HG03175 (cell line): ENCODE data around the gene CRKL.

Experiments used
- ATAC-seq: cut with Tn5 transposase; IDR thresholded peaks from one replicate; pipeline ENCODE4 v1.9.1; 2021; ENCODE audit warnings: mild to moderate bottlenecking, moderate library complexity; ENCODE audit not compliant: unreplicated experiment

CRKL gene

DNA sequence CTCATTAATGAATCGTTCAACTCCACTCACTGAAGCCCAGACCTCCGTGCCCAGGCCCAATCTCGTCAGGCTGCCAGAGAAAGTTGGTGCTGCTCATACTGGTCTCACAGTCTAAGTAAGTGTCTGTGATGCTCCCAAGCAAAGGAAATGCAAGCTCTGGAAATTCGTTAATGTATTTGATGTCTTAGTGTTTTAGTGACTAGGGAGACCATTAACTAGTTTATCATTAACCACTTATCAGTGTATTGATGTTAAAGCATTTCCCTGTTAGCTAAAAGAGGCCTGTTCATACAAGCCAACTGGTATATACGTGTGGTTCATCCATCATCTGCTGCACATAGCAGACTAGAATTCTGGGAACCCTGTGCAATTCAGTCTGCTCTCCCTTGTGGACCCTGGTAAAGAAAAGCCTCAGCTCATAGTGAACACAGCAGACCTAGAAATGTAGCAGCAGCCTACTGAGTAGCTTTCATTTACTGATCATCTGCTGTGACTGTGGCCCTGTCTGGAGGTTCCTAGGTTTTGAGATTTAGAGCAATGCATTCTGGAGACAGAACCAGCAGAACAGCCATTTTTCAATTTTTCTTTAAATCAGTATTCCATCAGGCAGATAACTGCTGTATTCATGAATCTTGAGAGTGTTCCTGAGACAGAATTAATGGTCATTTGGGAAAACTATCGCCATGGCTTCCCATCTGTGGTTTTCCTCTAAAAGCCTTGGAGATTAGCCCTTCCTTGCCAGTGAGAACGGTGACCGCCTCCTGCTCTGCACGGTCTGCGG, 34.1 kb downstream of the CRKL start:
- ATAC-seq = no peak

DNA sequence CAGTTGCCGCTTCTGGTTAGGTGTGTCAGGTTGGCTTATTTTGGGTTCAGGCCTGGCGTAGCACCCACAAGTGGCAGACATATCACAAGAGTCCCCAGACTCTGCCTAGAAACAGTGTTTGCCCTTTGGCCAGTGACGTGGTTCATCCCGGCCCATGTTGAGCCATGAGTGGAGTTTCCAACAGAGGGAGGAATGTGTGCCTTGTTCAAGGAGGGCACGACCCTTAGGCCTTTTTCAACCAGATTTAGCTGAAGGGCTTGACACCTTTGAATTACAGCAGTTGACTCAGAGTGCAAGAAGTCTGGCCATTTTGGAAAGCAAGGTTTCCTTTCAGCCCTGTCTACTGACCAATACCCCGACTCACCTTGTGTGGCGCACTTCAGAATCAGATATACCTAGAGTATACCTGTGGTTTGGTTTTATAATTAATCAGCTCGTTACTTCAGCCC, 34.7 kb downstream of the CRKL start:
- no peak for ATAC-seq

DNA sequence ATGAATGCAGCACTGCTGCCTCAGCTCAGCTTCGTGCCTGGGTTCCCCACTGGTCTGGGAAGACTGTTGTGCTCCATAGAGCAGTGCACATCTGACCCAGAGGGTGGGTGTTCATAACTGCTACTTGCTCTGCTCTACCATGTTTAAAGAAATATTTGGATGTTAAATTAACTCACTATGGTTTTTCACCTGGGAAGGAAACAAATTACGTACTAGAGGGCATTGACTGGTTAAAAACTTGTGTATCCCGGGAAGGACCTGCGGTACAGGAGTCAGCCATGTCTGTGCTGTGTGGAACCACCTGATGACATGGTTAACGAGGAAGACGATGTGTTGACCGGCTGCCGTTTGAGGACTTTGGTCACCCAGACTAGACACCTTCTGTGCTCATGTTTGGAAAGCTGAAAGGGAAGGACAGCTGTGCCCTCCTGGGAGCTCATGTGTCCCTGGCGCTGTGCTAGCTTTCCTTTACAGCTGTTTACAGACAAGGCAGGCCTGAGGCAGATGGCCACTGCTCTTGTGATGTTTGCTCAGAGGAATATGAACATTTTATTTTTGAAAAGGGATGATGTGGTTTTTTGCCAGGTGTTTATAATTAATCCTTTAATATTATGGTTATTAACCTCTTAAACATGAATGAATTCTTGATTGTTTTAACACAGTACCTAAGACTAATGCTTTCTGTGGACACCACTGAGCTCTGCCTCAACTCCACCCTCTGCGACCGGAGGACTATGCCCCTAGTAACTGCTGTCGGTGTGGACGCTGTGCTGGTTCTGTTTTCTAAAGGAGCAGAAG, 35.5 kb downstream of the CRKL start:
- ATAC-seq = no peak

DNA sequence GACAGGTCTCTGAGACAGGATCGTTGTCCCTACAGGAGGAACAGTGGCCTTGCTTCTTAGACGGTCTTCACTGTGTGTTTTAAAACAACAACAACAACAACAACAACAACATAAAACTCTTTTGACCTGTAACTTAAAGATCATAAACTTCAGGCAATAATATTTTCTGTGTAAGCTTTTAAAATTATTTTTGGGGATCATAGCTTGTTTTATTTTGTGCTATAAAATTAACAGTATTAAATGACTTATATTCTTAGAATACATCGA, 36.1 kb downstream of the CRKL start:
- no peak for ATAC-seq

DNA sequence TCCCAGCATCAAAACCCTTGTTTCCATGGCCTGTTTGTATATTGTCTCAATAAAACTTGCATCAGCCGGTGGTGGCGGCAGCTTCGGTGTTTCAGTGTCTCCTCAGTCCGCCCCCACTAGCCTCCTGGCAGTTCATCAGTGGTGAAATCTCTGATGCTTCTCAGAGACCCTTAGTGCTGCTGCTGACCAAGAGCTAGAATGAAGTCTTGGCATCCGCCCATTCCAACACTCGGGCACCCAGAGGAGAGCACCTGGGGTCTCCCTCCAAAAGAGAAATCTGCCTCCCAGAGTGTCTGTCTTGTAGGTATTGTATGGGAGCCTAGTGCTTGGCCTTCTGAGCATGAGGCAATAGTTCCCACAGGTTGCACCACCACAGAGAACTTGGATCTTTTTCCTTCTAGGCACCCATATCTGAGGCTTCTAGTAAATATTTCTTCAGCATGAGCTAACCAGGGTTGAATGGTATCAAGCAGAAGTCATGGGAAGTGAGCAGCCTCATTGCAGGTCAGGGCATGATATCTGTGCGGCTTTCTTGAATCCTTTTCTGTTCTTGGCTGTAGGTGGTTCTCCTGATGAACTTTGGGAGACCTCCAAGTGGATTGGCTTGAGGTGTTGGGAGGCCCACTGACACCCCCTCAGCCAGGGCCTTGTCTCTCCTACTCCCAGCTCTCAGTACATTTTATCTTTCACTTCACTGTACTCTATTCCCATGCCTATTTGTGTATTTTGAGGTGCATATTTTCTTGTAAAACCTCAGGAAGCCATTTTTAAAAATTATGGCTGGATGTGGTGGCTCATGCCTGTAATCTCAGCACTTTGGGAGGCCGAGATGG, 36.7 kb downstream of the CRKL start:
- ATAC-seq = no peak

DNA sequence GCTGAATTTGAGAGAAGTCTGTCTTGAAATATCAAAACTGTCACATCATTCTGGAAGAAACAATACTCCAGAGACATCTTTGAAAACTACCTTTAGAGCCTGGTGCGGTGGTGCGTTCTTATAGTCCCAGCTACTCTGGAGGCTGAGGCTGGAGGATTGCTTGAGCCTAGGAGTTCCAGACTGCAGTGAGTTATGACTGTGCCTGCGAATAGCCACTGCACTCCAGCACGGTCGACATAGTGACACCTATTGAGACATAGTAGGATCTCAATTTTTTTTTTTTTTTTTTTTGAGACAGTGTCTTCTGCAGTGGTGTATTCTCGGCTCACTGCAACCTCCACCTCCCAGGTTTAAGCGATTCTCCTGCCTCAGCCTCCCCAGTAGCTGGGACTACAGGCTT, 38.3 kb downstream of the CRKL start:
- ATAC-seq = no peak

DNA sequence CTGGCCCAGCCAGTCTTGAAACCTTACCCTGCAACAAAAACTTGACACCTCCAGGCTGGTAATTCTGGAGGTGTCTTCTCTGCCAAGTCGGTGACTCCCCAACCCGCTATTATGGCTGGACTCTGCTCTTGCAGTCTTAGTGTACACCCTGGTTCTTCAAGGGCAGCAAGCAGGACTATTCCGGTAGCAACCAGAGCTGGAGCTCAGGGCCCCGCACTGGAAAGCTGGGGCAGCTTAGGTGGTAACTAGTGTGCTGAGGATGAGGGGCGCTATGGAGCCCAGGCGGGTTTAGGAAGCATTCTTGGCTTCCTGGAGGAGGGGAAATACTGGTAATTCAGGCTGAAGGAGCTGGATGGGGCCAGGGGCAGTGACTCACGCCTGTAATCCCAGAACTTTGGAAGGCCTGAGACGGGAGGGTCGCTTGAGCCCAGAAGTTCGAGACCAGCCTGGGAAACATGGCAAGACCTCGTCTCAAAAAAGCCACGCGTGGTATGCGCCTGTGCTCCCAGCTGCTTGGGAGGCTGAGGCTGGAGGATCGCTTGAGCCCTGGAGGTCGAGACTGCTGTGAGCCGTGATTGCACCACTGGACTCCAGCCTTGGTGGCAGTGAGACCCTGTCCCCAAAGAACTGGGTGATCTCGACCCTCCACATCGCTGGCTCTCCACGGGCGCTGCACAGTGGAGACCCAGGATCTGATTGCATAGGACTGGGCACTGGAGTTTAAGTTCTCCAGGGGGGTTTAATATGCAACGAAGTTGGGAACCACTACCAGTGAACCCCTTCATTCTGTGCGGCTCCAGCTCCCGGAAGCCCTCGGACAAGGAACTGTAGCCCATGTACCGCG, 39.3 kb downstream of the CRKL start:
- ATAC-seq = no peak

DNA sequence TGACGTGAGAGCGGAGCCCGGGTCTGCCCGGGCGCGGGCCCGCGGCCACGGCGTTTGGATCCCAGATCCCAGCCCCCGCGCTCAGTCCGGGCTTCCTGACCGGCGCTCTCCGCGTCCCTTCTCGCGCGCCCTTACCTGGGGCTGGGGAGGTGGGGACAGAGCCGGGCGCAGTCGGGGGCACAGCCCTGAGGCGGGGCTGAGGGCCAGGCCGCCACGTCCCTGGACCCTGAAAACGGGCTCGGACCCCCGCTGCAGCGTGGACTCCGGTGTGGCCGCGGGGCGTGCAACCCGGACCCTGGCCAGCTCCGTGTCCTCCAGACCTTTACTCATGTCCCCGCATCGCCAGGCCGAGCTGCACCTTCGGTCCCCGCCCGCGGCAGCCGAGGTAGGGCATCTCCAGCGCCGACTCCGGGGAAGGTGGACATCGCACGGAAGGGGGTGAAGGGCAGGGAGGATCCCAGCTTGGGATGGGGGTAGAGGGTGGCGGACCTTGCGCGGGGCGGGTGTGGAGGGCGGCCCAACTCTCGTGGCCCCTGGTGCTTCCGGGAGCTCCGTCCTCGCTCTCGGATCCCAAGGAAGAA, 40.0 kb downstream of the CRKL start:
- ATAC-seq = no peak

DNA sequence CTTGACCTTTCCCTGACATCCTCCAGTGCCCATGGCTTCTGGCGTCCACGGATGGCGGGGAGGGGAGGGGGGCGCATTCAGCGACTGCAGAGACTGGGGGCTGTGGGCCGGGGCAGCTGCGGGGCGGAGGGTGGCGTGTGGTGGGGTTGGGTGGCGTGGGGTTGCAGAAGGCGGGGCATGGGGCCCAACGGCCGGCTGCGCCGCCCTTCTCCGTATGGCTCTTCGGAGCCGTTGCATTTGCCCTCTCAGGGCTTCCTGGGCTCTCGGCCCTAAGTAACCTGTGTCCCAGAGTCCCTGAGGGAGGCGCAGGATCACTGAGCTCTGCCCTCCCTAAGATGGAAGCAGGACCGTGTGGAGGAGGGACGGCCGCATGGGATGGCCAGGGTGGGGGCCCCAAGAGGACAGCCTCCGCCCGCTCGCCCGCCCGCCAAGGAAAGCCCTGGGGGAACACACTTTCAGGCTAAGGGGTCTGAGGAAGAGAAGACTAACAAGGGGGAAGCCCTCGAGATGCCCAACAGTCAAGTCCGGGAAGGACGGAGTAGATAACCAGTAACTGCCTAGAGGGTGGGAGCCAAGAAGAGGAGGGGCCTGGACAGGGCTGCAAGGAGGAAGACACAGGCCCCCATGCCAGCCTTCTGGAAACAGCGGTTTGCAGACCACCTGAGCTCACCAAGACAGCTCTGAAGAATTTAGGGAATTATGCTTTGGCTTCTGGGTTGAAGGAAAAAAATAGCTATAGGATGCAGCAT, 40.6 kb downstream of the CRKL start:
- no peak for ATAC-seq

DNA sequence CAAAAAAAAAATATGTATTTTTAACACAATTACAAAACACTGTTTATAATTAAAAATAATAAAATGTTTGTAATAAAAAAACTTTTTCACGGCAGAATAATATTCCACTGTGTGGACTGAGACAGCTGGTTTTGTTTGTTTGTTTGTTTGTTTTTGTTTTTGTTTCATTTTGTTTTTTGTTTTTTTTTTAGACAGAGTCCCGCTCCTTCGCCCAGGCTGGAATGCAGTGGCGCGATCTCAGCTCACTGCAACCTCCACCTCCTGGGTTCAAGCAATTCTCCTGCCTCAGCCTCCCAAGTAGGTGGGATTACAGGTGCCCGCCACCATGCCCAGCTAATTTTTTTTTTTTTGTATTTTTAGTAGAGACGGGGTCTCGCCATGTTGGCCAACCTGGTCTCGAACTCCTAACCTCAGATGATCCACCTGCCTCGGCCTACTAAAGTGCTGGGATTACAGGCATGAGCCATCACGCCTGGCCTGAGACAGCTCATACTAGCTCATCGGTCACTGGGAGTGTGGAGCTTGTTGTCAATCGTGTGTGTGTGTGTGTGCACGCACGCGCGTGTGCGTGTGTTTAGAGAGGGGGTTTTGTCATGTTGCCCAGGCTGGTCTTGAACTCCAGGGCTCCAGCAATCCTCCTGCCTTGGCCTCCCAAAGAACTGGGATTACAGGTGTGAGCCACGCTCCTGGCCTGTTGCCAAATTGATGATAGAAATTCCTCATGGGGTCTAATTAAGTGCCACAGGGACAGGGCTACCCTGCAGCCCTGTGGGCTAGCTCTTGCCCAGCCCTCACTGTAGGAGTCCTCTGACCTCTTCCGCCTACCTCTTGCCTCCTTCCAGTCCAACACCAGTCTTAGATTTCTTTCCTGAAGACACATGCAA, 42.6 kb downstream of the CRKL start:
- no peak for ATAC-seq

DNA sequence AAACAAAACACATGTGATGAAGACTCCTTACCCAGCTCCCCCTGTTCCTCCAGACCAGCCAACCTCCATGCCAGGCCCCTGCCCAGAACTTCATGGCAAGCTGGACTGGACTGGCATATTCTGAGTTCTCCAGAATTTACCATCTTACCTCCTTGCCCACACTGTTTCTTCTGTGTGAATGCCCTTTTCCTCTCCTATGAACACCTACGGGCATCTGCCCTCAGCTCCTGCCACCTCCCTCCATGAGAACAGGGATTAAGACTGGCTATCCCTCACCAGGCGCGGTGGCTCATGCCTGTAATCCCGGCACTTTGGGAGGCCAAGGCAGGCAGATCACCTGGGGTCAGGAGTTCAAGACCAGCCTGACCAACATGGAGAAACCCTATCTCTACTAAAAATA, 43.4 kb downstream of the CRKL start:
- no peak for ATAC-seq

DNA sequence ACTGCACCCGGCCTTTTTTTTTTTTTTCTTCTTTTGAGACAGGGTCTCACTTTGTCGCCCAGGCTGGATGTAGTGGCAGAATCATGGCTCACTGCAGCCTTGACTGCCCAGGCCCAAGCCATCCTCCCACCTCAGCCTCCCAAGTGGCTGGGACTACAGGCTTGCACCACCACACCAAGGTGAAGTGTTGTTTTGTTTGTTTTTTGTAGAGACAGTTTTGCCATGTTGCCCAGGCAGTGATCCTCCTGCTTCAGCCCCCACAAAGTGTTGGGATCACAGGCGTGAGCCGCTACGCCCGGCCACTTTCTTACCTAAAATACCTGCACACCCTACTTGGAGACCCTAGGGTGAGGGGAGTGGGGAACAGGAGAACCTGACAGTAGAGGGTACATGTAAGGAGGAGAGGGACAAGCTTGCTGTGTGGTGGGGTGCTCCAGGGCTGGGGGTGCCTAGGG, 45.3 kb downstream of the CRKL start:
- ATAC-seq = no peak

DNA sequence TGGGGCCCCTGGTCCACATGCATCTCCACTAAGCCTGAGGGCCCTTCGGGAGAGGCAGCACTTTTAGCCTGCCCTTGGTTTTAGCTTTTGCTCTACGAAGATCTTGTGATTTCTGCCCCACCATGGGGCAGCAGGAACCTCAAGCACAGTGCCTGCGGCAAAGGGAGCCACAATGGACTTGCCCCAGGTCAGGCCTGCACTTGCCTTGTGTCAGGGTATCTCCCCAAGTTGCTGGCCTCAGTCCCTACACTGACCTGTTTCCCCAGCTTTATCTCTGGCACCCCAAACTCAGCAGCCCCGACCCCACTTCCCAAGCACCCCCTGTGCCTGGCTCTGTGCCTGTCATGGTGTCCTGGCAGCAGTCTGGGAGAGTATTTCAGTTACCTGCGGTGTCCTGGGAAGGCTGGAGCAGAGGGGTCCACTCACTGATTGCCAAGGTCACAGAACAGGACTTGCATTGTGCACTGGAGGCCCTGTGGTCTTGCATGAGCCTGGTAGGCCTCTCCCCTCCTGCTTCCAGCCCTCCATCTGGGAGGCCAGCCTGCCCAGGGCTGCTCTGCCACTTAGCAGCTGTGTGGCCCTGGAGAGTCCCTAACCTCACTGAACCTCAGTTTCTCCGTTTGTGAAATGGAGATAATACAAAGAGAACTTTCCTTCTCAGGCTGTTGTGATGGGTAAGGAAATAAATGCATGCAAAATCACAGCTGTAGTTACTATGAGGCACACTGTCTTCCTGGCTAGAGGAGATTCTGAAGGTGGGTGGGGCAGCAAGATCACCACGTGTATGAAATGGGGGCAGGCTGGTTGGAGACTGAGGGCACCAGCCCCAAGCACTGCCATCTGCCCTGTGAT, 46.2 kb downstream of the CRKL start:
- no peak for ATAC-seq

DNA sequence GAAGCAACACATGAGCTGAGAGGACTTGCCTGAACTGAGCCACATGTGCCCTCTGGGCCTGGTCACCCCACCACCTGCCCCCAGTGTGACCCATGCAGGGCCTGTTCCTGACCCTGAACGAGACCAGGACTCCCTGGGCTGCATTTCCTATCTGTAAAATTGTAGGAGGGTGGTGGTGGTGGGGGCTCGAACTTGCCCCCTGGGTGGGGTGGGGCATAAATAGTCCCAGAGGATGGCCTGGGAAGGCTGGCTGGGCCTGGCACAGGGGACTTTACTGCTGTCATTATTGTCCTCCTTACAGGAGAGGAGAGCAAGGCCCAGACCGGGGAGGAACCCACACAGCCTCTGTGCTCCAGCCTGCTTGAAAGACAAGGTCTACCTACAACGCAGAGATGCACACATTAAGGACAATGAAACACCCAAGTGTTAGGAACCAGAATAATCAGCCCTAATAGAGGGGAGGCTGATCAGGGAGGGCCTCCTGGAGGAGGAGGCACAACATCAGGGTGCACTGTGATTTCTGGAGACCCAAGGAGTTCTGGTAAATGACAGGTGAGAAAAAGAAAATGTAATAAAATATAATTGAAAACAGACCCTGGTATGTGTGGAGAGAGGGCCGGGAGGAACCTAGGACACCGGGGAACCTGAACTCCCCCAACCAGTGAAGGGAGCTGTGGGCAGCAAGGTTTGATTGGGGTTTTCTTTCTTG, 47.0 kb downstream of the CRKL start:
- no peak for ATAC-seq

DNA sequence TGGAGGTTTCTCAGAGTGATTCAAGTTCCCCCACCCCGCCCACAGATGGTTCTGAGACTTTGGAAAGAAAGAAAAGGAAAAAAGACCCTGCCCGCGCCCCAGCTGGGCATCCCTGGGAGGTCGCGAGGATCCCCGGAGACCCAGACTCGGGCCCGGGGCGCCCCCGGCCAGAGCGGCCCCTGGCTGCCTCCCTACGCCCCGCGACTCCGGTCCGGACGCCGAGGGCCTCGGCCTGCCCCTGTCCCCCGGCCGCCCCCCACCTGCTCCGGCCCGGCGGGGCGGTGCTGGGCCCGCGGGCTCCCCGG, 47.5 kb downstream of the CRKL start:
- no peak for ATAC-seq

DNA sequence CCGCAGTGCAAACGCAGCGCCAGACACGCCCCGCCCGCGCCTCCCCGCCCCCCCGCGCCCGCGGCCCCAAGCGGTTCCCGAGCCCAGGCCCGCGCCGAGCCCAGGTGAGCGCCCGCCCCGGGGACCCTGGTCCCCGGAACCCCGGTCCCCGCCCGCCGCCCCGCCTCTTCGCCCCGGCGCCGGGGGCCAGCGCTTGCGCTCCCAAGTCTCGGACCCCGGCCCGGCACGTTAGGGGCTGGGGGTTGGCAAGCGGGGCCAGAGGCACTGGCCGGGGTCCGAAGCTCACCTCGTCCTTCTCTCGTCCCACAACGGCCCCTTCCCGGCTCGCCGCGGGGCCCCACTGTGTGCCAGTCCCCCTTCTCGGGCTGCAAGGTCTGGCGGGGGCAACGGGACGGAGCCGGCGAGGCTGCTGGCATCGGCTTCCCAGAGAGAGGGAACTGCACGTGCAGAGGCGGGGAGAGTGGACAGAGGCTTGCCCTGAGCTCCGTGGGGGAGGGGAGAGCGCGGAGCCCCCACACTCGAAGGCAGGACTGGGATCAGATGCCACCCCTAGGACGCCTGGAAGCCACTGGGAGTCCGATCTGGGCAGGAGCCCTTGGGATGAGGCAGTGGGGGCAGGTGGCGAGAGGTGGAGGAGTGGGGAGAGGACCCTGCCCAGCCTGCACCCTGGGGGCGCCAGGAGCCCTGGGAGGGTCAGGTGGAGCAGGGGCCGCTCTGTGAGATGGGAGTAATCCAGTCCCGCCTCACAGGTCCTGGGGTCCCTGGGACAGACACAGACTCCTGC, 48.1 kb downstream of the CRKL start:
- no peak for ATAC-seq
